H1 (cell line): Measurements from ENCODE around the gene LOXHD1. TPM values are rescaled to one million over a fixed set of nuclear protein-coding genes. Genes with fewer than 3 reads are reported as not detected.

Source experiments
- CTCF ChIA-PET: fragments of 300-600 bp; sonication (Branson Sonifier 250); formaldehyde crosslinking; loops from one replicate; lab custom pipeline; 2021; ENCODE audit not compliant: partially characterized antibody; lab: Charles Lee
- POLR2A ChIA-PET: fragments of 300-600 bp; sonication (Branson Sonifier 250); formaldehyde crosslinking; loops from one replicate; lab custom pipeline; 2021; ENCODE audit warnings: inconsistent platforms; ENCODE audit not compliant: partially characterized antibody; lab: Charles Lee
- DNase-seq, 2 experiments: peaks; one replicate each; pipeline versions ENCODE4 v3.0.0 to v3.0.0-alpha.2; 2010 to 2022; ENCODE audit warnings: low spot score in 2 of 2, low read depth in 1 of 2, mixed read lengths in 1 of 2
- FAIRE-seq: peaks from 2 replicates; lab custom pipeline; 2011; peaks lifted over from hg19 to GRCh38; lab: Jason Lieb, UNC
- H2AFZ ChIP-seq: 2 replicates; pipeline ENCODE4 v1.8.1; 2012; ENCODE audit warnings: low read length, inconsistent platforms
- H2AK5ac ChIP-seq: 2 replicates; pipeline ENCODE4 v1.6.1; 2013; ENCODE audit warnings: low read depth, low read length
- H2BK120ac ChIP-seq: replicated peaks from 2 replicates; pipeline ENCODE3; 2013; ENCODE audit warnings: low read depth, low read length, inconsistent platforms
- H2BK12ac ChIP-seq: 2 replicates; pipeline ENCODE4 v1.6.1; 2013; ENCODE audit warnings: low read depth, low read length
- H2BK15ac ChIP-seq: 2 replicates; pipeline ENCODE4 v1.6.1; 2013; ENCODE audit warnings: low read length
- H2BK20ac ChIP-seq: 2 replicates; pipeline ENCODE4 v1.6.1; 2013; ENCODE audit warnings: low read length
- H2BK5ac ChIP-seq: 2 replicates; pipeline ENCODE4 v1.6.1; 2013; ENCODE audit warnings: low read depth, low read length
- H3K14ac ChIP-seq: 2 replicates; pipeline ENCODE4 v1.6.1; 2013; ENCODE audit warnings: inconsistent platforms; ENCODE audit not compliant: insufficient read length
- H3K18ac ChIP-seq: 2 replicates; pipeline ENCODE4 v1.6.1; 2013; ENCODE audit warnings: low read length; ENCODE audit errors: extremely low read depth
- H3K23ac ChIP-seq: 2 replicates; pipeline ENCODE4 v1.6.1; 2013; ENCODE audit warnings: inconsistent platforms; ENCODE audit not compliant: insufficient read length
- H3K23me2 ChIP-seq: 2 replicates; pipeline ENCODE4 v1.6.1; 2013; ENCODE audit warnings: low read depth, low read length
- H3K27ac ChIP-seq: 2 replicates; pipeline ENCODE4 v1.6.1; 2011; ENCODE audit warnings: low read depth, low read length, inconsistent platforms
- H3K27me3 ChIP-seq, 4 experiments: replicated peaks in 1 of 4; 1 replicate in 1 of 4; 2 replicates in 3 of 4; pipeline versions ENCODE4 v1.6.1 to v1.8.1; 2011 to 2013; ENCODE audit warnings: low read length in 3 of 4, mild to moderate bottlenecking in 3 of 4, inconsistent platforms in 2 of 4, mixed read lengths in 2 of 4, moderate library complexity in 1 of 4; ENCODE audit not compliant: control insufficient read depth in 3 of 4, insufficient read depth in 3 of 4; ENCODE audit errors: extremely low read depth in 1 of 4
- H3K36me3 ChIP-seq, 4 experiments: 2 replicates each; pipeline versions ENCODE4 v1.6.1 to v1.8.1; 2011 to 2013; ENCODE audit warnings: mild to moderate bottlenecking in 4 of 4, low read length in 3 of 4, moderate library complexity in 2 of 4, control low read depth in 1 of 4, inconsistent platforms in 1 of 4; ENCODE audit not compliant: insufficient read depth in 4 of 4, control insufficient read depth in 2 of 4
- H3K4ac ChIP-seq: replicated peaks from 2 replicates; pipeline ENCODE3; 2013; ENCODE audit warnings: low read length, low read depth, mixed read lengths, inconsistent platforms; ENCODE audit not compliant: insufficient read length
- H3K4me1 ChIP-seq, 4 experiments: replicated peaks in 1 of 4; 1 replicate in 1 of 4; 2 replicates in 3 of 4; pipeline versions ENCODE4 v1.6.1 to v1.8.1; 2011 to 2013; ENCODE audit warnings: low read length in 3 of 4, inconsistent platforms in 2 of 4, mixed read lengths in 1 of 4; ENCODE audit not compliant: insufficient read depth in 4 of 4, control insufficient read depth in 3 of 4
- H3K4me2 ChIP-seq, 2 experiments: 2 replicates each; pipeline versions ENCODE4 v1.6.1 to v1.8.1; 2011 to 2013; ENCODE audit warnings: low read depth in 2 of 2, low read length in 2 of 2, control low read depth in 1 of 2, inconsistent platforms in 1 of 2, mild to moderate bottlenecking in 1 of 2; ENCODE audit not compliant: insufficient read depth in 1 of 2
- H3K4me3 ChIP-seq, 4 experiments: fragments of 200-600, 300-600 bp in 1 of 4; sonication (generic), shearing (Covaris generic), sonication (Bioruptor Twin) in 1 of 4; 2 replicates each; pipeline versions ENCODE4 v1.5.1 to v1.8.1; 2011 to 2016; ENCODE audit warnings: low read length in 4 of 4, low read depth in 3 of 4, control low read depth in 2 of 4, inconsistent platforms in 2 of 4, mild to moderate bottlenecking in 2 of 4, mixed read lengths in 1 of 4, moderate library complexity in 1 of 4; ENCODE audit not compliant: insufficient read depth in 2 of 4; ENCODE audit errors: extremely low read depth in 1 of 4
- H3K56ac ChIP-seq: replicated peaks from 2 replicates; pipeline ENCODE3; 2013; ENCODE audit warnings: low read depth, mild to moderate bottlenecking, mixed read lengths, low read length, inconsistent platforms; ENCODE audit not compliant: insufficient read length
- H3K79me1 ChIP-seq: 2 replicates; pipeline ENCODE4 v1.6.1; 2013; ENCODE audit warnings: low read depth, low read length, control low read depth
- H3K79me2 ChIP-seq, 2 experiments: 2 replicates each; pipeline versions ENCODE4 v1.6.1 to v1.8.1; 2012 to 2013; ENCODE audit warnings: low read length in 2 of 2, mild to moderate bottlenecking in 2 of 2, inconsistent platforms in 1 of 2; ENCODE audit not compliant: insufficient read depth in 2 of 2, control insufficient read depth in 1 of 2
- H3K9ac ChIP-seq, 4 experiments: replicated peaks in 1 of 4; 1 replicate in 1 of 4; 2 replicates in 3 of 4; pipeline versions ENCODE4 v1.6.1 to v1.8.1; 2011 to 2013; ENCODE audit warnings: low read depth in 3 of 4, low read length in 3 of 4, control low read depth in 2 of 4, mild to moderate bottlenecking in 2 of 4, moderate library complexity in 2 of 4, inconsistent platforms in 1 of 4; ENCODE audit errors: extremely low read depth in 1 of 4
- H3K9me3 ChIP-seq, 2 experiments: 2 replicates each; pipeline versions ENCODE4 v1.6.1 to v1.8.1; 2012 to 2013; ENCODE audit warnings: mild to moderate bottlenecking in 2 of 2, moderate library complexity in 2 of 2, control low read depth in 1 of 2, inconsistent platforms in 1 of 2, low read depth in 1 of 2, low read length in 1 of 2, mixed read lengths in 1 of 2; ENCODE audit not compliant: insufficient read depth in 2 of 2
- H4K20me1 ChIP-seq, 2 experiments: replicated peaks in 1 of 2; 2 replicates each; pipeline versions ENCODE3 to v1.8.1; 2011 to 2013; ENCODE audit warnings: inconsistent platforms in 2 of 2, low read length in 2 of 2, mild to moderate bottlenecking in 1 of 2; ENCODE audit not compliant: insufficient read depth in 2 of 2, control insufficient read depth in 1 of 2
- H4K5ac ChIP-seq: 2 replicates; pipeline ENCODE4 v1.6.1; 2013; ENCODE audit warnings: low read length, low read depth, mixed read lengths, inconsistent platforms; ENCODE audit not compliant: insufficient read length
- H4K8ac ChIP-seq: 2 replicates; pipeline ENCODE4 v1.8.0; 2013; ENCODE audit warnings: mild to moderate bottlenecking, moderate library complexity, low read length, inconsistent platforms; ENCODE audit not compliant: insufficient read depth; ENCODE audit errors: extremely low read depth
- H4K91ac ChIP-seq: replicated peaks from 2 replicates; pipeline ENCODE3; 2013; ENCODE audit warnings: low read length, mixed read lengths, inconsistent platforms; ENCODE audit not compliant: insufficient read length
- CHD2 ChIP-seq: IDR thresholded peaks from 2 replicates; pipeline ENCODE4 v1.6.1; 2012; ENCODE audit warnings: low read length, improper control_type of control experiment
- WGBS, 2 experiments: shearing (Covaris generic) in 1 of 2; methylation state at CpG; one replicate each; pipeline versions ENCODE4 v1.1.6 to v1.1.7; 2013 to 2015; ENCODE audit warnings: low lambda C conversion rate in 2 of 2, mixed read lengths in 2 of 2, inconsistent platforms in 1 of 2, low coverage in 1 of 2, missing lambda C conversion rate in 1 of 2; ENCODE audit not compliant: insufficient replicate concordance in 2 of 2, insufficient coverage in 1 of 2, insufficient read length in 1 of 2; ENCODE audit errors: extremely low coverage in 1 of 2, missing lambda C conversion rate in 1 of 2; 5-methylcytosine and 5-hydroxymethylcytosine counted together
- polyA plus RNA-seq, 7 experiments: library from polyadenylated mRNA; depleted of rRNA in 3 of 7; stranded (reverse) in 5 of 7; unstranded in 2 of 7; fragments of >200 nt in 5 of 7; fragments of 200-250 nt in 2 of 7; gene quantifications; 1 replicate in 5 of 7; 2 replicates in 1 of 7; 4 replicates in 1 of 7; pipeline versions ENCODE4 v1.2.1 to v1.2.3, GENCODE V29; 2011 to 2013; ENCODE audit warnings: missing spikeins in 2 of 7, mixed read lengths in 2 of 7
- total RNA-seq: library from RNA; stranded (reverse); fragmentation: NEBNext Ultra II Directional; extraction: Animal tissue kit (Norgen Biotek cat#: 25700); gene quantifications from 2 replicates; pipeline ENCODE4 v1.2.1, GENCODE V29; 2021

Gene LOXHD1
- total and polyA plus RNA-seq, 2 of the 8 experiments (the other 6 are each of a cell fraction or from before 2014, with no cell fraction given): 0.02 TPM; not detected in 1

DNA sequence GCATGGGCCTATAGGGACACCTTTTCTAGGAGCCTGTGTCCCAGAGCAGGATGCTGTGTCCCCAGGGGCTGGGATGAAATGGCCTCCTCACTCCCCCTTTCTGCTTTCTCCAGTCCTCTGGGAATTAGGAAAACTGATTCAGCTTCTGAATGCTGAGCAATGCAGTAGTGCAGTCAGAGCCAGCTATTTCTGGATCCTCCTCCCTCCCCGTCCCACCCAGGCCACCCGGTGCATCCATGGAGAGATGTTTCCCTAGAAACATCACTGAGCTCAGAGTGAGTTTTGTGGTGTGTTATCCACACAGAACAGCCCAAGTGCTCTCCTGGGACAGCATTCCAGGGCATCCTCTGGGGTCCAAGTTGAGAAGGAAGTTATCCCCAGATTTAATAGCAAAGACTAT, 125.5 kb downstream of the LOXHD1 start:
- no peak overlapping the region for H3K56ac ChIP-seq
- H4K5ac ChIP-seq: no peak overlapping the region
- no peaks in the 10 kb centered on the region; a peak in 1 of 8 replicates for H3K36me3 ChIP-seq
- no peaks in the 10 kb centered on the region for H3K27me3 ChIP-seq
- no peaks in the 10 kb centered on the region; a peak in 1 of 7 replicates for H3K4me1 ChIP-seq
- no peak overlapping the region for H2BK5ac ChIP-seq
- no peak overlapping the region for H3K9ac ChIP-seq
- no peak overlapping the region for H2AK5ac ChIP-seq
- no peak for FAIRE-seq
- H4K20me1 ChIP-seq: no peaks in the 10 kb centered on the region
- H2BK20ac ChIP-seq: no peak overlapping the region
- H2BK12ac ChIP-seq: no peak overlapping the region
- no peak overlapping the region for H3K23ac ChIP-seq
- no peak overlapping the region for H3K4ac ChIP-seq
- H3K4me3 ChIP-seq: no peak overlapping the region
- H2AFZ ChIP-seq: no peak overlapping the region
- POLR2A ChIA-PET: no interaction called here
- H3K23me2 ChIP-seq: no peaks in the 10 kb centered on the region
- no peak overlapping the region for H3K4me2 ChIP-seq
- H4K91ac ChIP-seq: no peak overlapping the region
- no peak overlapping the region for H3K18ac ChIP-seq
- no peaks in the 10 kb centered on the region for H3K9me3 ChIP-seq
- no peak overlapping the region for H3K14ac ChIP-seq
- CTCF ChIA-PET: interaction anchor here (0.6 to 2.5 kb wide), 13 partner anchors 14 to 250 kb away, joined by 3 to 12 read pairs (median 4); no protein-coding TSS in a partner anchor
- H3K79me2 ChIP-seq: no peaks in the 10 kb centered on the region
- no peak overlapping the region for H2BK15ac ChIP-seq
- no peak overlapping the region for H3K27ac ChIP-seq
- H3K79me1 ChIP-seq: no peaks in the 10 kb centered on the region
- WGBS, 2 experiments: 94% methylated on average over 2 of the region's 2 CpGs; no CpG with 5 or more reads in 1 of the 2 experiments
- DNase-seq: no peak
- no peak overlapping the region for H2BK120ac ChIP-seq
- no peak overlapping the region for H4K8ac ChIP-seq
- no peak for TF ChIP-seq CHD2
